ENCODE results near the gene MBD5.

DNA sequence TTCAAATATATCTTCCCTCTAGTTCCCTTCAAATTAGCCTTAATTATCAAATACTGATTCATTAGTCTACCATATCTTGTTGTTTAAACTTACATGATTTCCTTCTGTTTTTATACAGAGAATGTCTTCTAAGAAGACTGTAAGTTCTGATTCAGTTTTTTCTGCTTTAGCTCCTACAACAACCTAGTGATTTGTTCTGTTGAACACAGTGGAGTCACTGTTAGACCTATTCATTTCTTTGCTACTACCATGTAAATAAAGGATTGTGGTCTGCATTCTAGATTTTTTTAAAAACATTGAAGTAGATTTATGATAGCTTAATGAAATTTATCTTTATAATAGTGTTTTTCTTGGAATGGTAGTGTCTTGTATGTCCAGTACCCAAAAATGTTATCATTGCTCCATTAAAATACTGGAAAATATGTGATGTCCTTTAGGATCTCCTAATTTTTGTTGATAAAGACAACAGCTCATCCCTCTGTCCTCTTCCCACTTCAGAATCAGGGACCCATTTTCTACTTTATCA lies 146.4 kb downstream of the MBD5 start:
- TF ChIP-seq EZH2 (IDR thresholded peaks at IDR 0.05; ENCODE audit: borderline replicate concordance, insufficient read depth, low read depth, low read length, poor library complexity, severe bottlenecking) = no peak
- TF ChIP-seq, protein P1, sequence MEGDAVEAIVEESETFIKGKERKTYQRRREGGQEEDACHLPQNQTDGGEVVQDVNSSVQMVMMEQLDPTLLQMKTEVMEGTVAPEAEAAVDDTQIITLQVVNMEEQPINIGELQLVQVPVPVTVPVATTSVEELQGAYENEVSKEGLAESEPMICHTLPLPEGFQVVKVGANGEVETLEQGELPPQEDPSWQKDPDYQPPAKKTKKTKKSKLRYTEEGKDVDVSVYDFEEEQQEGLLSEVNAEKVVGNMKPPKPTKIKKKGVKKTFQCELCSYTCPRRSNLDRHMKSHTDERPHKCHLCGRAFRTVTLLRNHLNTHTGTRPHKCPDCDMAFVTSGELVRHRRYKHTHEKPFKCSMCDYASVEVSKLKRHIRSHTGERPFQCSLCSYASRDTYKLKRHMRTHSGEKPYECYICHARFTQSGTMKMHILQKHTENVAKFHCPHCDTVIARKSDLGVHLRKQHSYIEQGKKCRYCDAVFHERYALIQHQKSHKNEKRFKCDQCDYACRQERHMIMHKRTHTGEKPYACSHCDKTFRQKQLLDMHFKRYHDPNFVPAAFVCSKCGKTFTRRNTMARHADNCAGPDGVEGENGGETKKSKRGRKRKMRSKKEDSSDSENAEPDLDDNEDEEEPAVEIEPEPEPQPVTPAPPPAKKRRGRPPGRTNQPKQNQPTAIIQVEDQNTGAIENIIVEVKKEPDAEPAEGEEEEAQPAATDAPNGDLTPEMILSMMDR (IDR thresholded peaks at IDR 0.05) = no peak
